ENCODE measurements around the gene SMYD3.
A peak's percentile ranks its signal among the peaks of the same experiment; 100 is the strongest.
"Not testable (repeated sequence)": the region's sequence is repeated elsewhere in the genome, so short reads cannot be mapped to it uniquely, and the experiment has no call there.

SMYD3 gene

GRCh38 chr1:245740336-245740735 is 766.7 kb downstream of the SMYD3 start:
- DNase-seq, result not testable (repeated sequence)

GRCh38 chr1:245730801-245731200 is 776.3 kb downstream of the SMYD3 start:
- DNase-seq, result no peak

- DNase-seq, result not testable (repeated sequence)
Observed at GRCh38 chr1:245728035-245728434, 779.0 kb downstream of the SMYD3 start.

GRCh38 chr1:245721488-245721887 is 785.6 kb downstream of the SMYD3 start:
- DNase-seq, result no peak

GRCh38 chr1:245718951-245719350 is 788.1 kb downstream of the SMYD3 start:
- no peak for DNase-seq

GRCh38 chr1:245718123-245718522 is 789.0 kb downstream of the SMYD3 start:
- DNase-seq, result peak; percentile 66

- DNase-seq, result no peak
Observed at GRCh38 chr1:245717611-245718010, 789.5 kb downstream of the SMYD3 start.

GRCh38 chr1:245716561-245716960 is 790.5 kb downstream of the SMYD3 start:
- DNase-seq, result no peak

GRCh38 chr1:245715970-245716369 is 791.1 kb downstream of the SMYD3 start:
- DNase-seq, result no peak

- DNase-seq, result no peak
Observed at GRCh38 chr1:245715291-245715701, 791.8 kb downstream of the SMYD3 start.

GRCh38 chr1:245714027-245714426 is 793.1 kb downstream of the SMYD3 start:
- not testable (repeated sequence) for DNase-seq

- DNase-seq, result no peak
Observed at GRCh38 chr1:245710961-245711903, 795.8 kb downstream of the SMYD3 start.

GRCh38 chr1:245707941-245708340 is 799.1 kb downstream of the SMYD3 start:
- DNase-seq, result no peak

GRCh38 chr1:245704765-245705164 is 802.3 kb downstream of the SMYD3 start:
- DNase-seq, result no peak

GRCh38 chr1:245704341-245704740 is 802.7 kb downstream of the SMYD3 start:
- no peak for DNase-seq

- no peak for DNase-seq
Observed at GRCh38 chr1:245702346-245702745, 804.7 kb downstream of the SMYD3 start.

GRCh38 chr1:245701631-245702030 is 805.4 kb downstream of the SMYD3 start:
- DNase-seq, result no peak

- no peak for DNase-seq
Observed at GRCh38 chr1:245700631-245701030, 806.4 kb downstream of the SMYD3 start.
